ENCODE results near the gene OSBPL2. TPM values are rescaled to one million over a fixed set of nuclear protein-coding genes. Genes with fewer than 3 reads are reported as not detected.

OSBPL2 gene
- total and polyA plus RNA-seq, 11 donors = 20.0 to 57.9 (median 38.3) TPM

DNA sequence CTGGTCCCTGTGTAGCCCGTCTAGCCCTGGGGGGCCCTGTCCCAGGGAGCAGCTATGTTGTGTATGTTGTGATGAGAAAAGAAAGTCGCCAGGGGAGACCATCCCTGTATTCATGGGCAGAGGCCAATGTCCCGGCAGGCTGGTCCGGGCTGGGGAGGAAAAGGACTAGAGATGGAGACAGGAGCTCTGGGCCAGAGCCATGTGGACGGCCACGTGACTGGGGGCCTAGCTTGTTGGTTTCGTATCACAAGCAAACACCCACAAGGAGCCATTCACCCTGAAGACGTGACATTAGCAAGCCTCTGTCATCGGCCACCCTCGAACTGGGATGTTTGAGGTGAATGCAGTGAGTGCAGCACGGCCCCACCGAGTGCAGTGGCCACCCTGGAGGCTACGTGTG is 15.3 kb upstream of the OSBPL2 start:
- intact Hi-C loops (cut with DNase I) = no loop called here
- ATAC-seq = no peak
- WGBS, 4 donors = 69 to 87% (median 78%) methylated on average over 11 to 13 of the region's 13 CpGs

DNA sequence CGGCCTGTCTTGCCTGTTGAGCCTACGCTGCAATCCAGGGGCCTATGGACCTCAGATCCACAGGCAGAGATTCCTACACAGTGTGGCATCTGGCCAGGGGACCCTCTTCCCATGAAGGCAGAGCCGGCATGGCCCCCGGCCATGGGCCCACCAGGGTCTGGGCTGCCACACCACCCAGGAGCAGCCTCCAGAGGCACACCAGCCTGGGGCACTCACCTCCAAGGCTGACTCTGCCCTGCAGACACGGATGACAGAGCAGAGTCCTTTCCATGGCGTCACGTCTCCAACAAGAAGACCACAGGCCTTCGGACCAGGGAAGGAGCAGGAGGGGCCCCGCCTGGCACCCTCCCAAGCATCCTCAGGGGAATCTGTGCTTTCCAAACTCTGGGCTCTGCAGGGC is 14.8 kb upstream of the OSBPL2 start:
- no peak for ATAC-seq
- Histone ChIP-seq H3K36me3 (no peaks in the 10 kb centered on the region), H3K27me3 (peaks cover 32 to 76% (median 42%) of the 10 kb centered on the region in 9 donors), H3K27ac (no peak overlapping the region), H3K9me3 (no peaks in the 10 kb centered on the region), H3K4me3 (no peak overlapping the region), H3K4me1 (peaks cover 0 to 29% (median 10%) of the 10 kb centered on the region in 12 donors)
- TF ChIP-seq POLR2A (IDR thresholded peaks at IDR 0.05) = no peak
- TF ChIP-seq, protein P1, sequence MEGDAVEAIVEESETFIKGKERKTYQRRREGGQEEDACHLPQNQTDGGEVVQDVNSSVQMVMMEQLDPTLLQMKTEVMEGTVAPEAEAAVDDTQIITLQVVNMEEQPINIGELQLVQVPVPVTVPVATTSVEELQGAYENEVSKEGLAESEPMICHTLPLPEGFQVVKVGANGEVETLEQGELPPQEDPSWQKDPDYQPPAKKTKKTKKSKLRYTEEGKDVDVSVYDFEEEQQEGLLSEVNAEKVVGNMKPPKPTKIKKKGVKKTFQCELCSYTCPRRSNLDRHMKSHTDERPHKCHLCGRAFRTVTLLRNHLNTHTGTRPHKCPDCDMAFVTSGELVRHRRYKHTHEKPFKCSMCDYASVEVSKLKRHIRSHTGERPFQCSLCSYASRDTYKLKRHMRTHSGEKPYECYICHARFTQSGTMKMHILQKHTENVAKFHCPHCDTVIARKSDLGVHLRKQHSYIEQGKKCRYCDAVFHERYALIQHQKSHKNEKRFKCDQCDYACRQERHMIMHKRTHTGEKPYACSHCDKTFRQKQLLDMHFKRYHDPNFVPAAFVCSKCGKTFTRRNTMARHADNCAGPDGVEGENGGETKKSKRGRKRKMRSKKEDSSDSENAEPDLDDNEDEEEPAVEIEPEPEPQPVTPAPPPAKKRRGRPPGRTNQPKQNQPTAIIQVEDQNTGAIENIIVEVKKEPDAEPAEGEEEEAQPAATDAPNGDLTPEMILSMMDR (IDR thresholded peaks at IDR 0.05) = no peak
- WGBS, 4 donors = 83 to 88% (median 86%) methylated on average over 5 to 9 of the region's 9 CpGs; no CpG with 5 or more reads in 1 of the 4 donors
- intact Hi-C loops (cut with DNase I) = no loop called here
- DNase-seq = no peak

More for the DNA sequence above, 15.3 kb upstream of the OSBPL2 start:
- TF ChIP-seq, protein P1 (IDR thresholded peaks at IDR 0.05) = no peak
- no peak for TF ChIP-seq POLR2A (IDR thresholded peaks at IDR 0.05)
- Histone ChIP-seq H3K9me3 (no peaks in the 10 kb centered on the region), H3K36me3 (no peaks in the 10 kb centered on the region), H3K27me3 (peaks cover 38 to 78% (median 48%) of the 10 kb centered on the region in 9 donors), H3K4me1 (peaks cover 0 to 29% (median 10%) of the 10 kb centered on the region in 12 donors), H3K4me3 (no peak overlapping the region), H3K27ac (no peak overlapping the region)
- DNase-seq = no peak

DNA sequence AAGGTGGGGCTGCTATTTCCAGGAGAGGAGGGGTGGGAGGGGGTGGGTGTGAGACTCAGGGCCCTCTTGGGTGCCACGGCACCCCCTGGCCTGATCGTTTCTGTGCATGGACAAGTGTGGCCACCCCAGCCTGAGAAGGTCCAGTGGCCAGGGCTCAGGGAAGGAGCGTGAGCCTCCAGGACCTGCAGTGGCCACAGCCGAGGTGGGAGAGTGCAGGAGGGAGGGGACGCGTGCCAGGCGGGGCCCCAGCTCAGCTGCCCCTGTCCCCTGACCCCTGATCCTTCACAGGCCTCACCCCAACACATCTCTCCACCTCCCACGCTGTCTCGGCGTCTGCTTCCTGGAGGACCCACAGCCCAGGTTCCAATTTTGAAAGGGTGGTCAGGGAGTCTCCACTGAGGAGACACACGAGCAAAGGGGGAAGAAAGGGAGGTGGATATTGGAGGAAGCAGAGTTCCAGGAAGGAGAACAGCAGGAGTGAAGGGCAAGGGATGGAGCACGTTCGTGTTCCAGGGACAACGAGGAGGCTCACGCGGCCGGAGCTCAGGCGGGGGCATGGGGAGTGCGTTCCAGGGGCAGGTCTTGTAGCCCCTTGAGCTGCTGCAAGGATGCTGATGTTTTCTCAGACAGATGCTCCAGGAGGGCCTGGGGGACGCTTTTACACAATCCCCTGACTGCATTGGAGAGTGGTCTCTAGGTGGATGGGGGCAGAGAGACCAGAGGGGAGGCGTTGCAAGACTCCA is 14.0 kb upstream of the OSBPL2 start:
- no peak overlapping the region for H3K4me3 ChIP-seq
- no peaks in the 10 kb centered on the region for H3K9me3 ChIP-seq
- ATAC-seq (no peak), DNase-seq (no peak)
- WGBS, 4 donors = 57 to 67% (median 62%) methylated on average over 19 to 21 of the region's 21 CpGs
- H3K27ac ChIP-seq = no peak overlapping the region
- peaks cover 28 to 69% (median 35%) of the 10 kb centered on the region in 9 donors for H3K27me3 ChIP-seq
- peaks cover 0 to 22% (median 9%) of the 10 kb centered on the region in 12 donors for H3K4me1 ChIP-seq
- intact Hi-C loops (cut with DNase I) = no loop called here
- TF ChIP-seq POLR2A (IDR thresholded peaks at IDR 0.05) = no peak
- TF ChIP-seq, protein P1 (IDR thresholded peaks at IDR 0.05) = no peak
- H3K36me3 ChIP-seq = no peaks in the 10 kb centered on the region

DNA sequence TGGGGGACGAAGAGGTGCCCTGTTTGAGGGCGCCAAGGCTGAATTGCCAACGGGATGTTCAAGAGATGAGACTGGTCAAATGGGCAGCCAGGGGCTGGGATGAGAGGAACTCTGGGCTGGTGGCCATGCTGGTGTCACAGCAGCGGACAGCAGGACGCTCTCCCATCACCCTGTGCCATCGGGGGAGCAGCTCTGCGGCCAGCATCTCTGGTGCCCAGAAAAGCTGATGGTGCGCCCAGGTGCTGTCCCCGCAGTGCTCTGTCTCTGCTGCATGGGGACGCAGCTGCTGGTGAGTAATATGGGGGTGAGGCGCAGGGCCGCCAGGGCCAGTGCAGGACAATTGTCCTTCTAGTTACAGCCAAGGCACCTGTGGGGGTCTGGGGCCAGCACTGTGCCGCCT is 13.3 kb upstream of the OSBPL2 start:
- WGBS, 4 donors = 85 to 92% (median 89%) methylated on average over 11 to 13 of the region's 13 CpGs
- no peak for DNase-seq
- Histone ChIP-seq H3K27me3 (peaks cover 28 to 66% (median 32%) of the 10 kb centered on the region in 9 donors), H3K9me3 (no peaks in the 10 kb centered on the region), H3K4me1 (peaks cover 0 to 15% (median 6%) of the 10 kb centered on the region in 12 donors), H3K4me3 (no peak overlapping the region), H3K36me3 (no peaks in the 10 kb centered on the region), H3K27ac (no peak overlapping the region)
- no peak for ATAC-seq
- intact Hi-C loops (cut with DNase I) = no loop called here
- no peak for TF ChIP-seq POLR2A (IDR thresholded peaks at IDR 0.05)
- TF ChIP-seq, protein P1 (IDR thresholded peaks at IDR 0.05) = no peak
